Measurements from ENCODE around the gene SYNRG. TPM values are rescaled to one million over a fixed set of nuclear protein-coding genes. Genes with fewer than 3 reads are reported as not detected.
A peak's percentile ranks its signal among the peaks of the same experiment; 100 is the strongest.

Gene SYNRG
- total RNA-seq, 1 donor from 2014 or later: 44.3 TPM

DNA sequence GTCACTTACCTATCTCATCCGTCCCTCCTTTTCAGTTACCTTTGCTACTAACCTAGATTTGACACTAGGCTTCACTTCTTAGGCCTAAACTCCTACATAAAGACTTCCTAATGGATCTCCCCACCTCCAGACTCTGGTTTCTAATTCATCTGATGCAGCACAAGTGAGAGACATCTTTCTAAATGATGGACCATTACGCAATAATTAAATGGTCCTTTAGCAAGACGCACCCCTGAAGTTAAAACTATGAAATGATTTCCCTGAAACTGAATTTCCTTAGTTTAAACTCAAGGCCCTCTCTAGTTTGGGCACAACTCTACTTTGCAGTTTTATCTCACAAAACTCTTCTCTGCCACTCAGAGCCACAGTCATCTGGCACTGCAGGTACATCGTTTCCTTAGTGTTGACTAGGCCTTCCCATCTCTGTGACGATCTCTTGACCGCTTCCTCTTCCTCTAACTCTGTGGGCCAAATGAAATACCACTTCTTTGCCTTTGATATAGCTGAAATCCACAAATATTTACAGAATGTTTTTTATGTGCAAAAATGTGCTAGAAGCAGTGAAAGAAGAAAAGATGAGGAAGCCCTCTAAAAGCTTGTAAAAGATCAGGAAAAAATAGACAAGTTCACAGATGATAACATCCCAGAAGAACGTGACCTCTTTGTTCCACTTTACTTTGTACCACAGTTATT lies 3.3 kb downstream of the SYNRG start:
- DNase-seq (ENCODE audit: low read depth): no peak

DNA sequence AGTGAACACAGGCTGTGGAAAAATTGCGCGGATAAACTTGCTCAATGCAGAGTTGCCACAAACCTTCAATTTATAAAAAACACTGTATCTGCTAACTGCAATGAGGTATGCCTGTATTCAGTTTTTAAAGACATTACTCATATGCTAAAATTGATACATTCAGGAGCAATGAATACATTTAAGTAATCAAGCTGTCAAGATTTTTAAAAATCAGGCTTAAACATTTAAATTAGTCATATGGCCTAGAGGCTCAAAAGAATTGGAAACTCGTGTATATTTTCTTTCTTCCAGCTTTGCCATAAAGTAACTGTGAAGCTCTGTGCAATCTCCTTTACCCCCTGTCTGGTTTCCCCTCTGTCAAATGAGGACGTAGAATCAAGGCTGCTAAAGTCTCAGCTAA lies 4.1 kb downstream of the SYNRG start:
- DNase-seq (ENCODE audit: low read depth): no peak

DNA sequence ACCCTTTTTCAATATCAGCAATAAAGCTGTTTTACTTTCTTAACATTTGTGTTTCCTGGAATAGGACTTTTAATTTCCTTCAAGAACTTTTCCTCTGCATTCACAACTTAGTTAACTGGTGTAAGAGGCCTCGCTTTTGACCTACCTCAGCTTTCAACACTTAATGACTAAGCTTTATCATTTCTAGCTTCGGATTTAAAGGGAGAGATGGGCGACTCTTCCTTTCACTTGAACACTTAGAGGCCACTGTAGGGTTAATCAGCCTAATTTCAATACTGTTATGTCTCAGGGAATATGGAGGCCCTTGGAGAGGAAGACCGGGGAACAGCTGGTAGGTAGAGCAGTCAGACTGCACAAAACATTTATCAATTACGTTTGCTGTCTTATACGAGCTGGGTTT lies 4.7 kb downstream of the SYNRG start:
- no peak for DNase-seq (ENCODE audit: low read depth)

DNA sequence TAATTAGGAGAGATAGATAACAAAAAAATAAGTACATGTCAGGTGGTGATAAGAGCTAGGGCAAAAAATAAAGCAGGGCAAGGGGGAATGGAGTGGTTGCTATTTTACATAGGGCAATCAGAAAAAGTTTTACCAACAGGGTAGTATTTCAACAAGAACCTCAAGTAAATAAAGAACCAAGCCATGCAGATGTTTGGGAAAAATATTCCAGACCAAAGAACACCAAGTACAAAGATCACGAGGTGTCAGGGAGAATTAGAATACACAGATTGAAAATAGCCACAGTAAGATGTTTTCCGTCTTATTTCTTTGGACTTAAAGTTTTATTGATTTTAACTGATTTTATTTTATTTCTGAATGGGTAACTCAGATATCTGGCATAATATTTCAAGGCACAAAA lies 11.1 kb downstream of the SYNRG start:
- DNase-seq (ENCODE audit: low read depth): no peak

DNA sequence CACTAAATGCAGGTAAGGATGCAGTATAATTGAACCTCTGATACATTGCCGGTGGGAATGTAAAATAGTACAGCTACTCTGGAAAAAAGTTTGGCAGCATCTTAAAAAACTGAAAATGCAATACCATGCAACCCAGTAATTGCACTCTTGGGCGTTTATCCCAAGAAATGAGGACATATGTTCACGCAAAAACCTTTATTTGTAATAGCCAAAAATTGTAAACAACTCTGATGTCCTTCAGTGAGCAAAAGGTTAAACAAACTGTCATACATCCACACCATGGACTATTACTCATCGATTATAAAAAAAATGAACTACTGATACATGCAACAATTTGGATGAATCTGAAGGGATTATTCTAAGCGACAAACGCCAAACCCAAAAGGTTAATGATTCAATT lies 16.9 kb downstream of the SYNRG start:
- DNase-seq (ENCODE audit: low read depth): no peak

DNA sequence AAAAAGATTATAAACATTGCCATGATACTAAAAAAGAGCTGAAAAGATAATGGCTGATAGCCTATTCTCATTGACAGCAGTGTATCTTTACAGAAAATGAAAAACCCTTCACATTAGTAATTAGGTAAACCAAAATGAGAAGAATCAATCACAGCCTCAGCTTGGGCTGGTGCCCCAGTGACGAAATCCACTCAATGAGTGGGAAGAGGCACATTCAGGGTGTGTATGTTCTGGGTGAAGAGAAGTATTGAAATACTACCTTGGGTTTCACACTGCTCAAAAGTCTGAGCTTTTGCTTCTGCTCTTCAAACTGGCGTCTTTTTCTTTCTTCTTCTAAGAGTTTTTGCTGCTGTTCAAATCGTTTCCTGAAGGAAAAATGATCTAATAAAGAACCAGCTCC lies 24.2 kb downstream of the SYNRG start:
- no peak for DNase-seq (ENCODE audit: low read depth)

DNA sequence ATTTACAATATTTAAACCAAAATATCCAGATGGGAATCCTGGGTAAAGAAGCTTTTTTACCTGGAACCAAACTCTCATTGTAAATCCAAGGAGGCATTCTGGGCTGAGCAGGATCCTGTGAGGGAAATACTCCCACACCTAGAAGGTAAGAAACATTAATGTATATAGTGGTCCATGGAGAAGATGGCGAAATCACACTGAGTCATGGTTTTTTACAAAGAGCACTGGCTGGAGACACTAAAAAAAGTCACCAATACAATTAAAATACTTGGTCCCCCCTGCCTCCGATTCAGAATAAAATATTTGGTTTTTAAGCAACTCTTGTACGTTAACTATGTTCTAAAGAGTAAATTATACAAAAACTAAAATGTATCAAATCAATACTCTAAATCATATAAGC lies 32.9 kb downstream of the SYNRG start:
- no peak for DNase-seq (ENCODE audit: low read depth)

DNA sequence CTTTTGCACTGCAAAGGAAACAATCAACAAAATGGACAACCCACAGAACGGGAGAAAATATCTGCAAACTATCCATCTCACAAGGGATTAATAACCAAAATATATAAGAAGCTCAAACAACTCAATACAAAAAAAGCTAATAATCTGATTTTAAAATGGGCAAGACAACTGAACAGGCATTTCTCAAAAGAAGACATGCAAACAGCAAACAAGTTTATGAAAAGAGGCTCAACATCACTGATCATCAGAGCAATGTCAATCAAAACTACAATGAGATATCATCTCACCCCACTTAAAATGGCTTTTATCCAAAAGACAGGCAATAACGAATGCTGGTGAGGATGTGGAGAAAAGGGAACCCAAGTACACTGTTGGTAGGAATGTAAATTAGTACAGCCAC lies 34.8 kb downstream of the SYNRG start:
- DNase-seq (ENCODE audit: low read depth): no peak

DNA sequence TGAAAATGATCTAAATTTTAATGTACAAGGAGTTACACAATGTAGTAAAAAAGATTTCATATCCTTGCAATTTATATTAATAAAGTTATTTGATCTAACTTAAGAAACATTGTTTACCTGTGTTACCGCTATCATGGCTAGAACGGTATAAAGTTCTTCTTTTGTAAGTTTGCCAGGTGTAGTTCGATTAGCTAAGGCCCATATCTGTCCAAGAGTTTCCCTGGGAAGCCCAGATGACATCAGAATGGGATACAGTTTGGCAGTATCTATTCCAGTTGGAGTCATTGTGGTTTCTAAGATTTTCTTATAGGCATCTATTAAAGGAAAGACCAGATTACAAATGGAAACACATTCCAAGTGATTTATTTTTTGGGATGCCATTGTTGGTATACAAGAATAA lies 37.5 kb downstream of the SYNRG start:
- DNase-seq (ENCODE audit: low read depth): no peak

DNA sequence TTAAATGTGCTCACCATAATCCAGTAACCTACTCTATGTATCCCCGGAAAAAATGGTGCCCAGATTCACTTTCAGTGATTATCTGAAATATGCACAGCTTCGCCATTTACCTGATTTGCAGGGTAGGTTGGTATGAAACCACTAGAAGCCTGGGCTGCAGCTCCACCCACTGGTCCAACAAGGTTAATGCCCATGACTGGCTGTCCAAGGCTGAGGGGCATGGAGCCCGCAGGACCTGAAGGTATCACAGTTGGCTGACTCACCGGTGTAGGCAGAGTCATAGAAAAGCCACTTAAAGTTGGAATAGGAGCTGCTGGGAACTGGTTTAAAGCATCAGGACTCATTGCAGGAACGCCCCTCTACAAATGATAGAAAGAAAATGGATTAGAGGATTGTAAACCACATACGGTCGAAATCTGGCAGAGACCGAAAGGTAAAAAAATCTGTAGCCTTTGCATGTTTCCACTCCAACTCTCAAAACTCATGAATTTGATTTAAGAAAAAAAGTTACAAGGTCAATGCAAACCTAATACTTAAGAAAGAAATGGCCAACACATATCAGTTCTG lies 38.6 kb downstream of the SYNRG start:
- peak; percentile 80 for DNase-seq (ENCODE audit: low read depth)

DNA sequence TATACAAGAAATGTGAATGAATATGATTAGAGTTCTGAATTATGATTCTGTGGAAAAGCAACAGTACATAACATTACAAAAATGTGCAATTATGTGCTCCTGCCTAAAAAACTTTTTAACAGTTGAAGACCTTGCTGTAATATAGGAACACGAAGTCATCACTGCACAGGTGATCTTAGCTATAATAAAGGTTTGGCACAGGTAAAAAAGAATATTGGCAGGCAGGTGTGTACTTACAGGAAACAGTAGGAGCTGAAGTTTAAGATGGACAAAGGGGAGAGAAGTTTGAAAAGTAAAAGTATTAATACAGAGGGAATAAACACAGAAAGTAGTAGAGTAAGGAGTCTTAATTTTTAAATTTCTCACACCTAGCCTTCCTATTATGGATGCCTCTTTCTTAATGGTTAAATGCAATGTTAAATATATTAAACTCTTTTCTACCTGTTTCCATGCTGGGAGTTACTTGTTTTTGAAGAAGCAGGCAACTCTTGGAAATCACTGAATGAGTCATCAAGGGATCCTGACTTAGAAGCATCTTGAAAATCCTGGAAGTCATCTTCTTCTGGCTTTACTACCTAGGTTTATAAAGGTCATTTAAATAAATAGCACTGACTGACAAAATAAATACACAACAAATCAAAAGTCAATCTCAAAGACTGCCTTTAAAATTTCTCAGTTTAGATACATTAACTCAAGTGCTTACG lies 40.7 kb downstream of the SYNRG start:
- peak; percentile 10 for DNase-seq (ENCODE audit: low read depth)

DNA sequence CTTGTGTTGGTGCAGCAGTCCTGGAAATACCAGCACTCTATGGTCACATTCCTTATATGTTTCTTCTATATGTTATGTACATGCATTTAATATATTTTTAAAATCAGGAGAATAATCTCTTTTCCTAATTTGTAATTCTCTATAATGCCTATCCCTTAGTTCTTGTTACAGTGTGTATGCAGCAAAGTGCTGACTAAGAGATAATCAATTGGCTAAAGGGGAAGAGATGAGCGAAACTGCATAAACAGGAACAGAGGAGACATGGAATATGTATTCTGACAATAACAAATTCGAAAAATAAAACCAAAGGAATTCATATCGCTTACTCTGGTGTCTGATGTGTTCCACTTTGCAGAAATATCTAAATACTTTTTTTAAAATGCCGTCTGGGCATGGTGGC lies 41.7 kb downstream of the SYNRG start:
- no peak for DNase-seq (ENCODE audit: low read depth)

DNA sequence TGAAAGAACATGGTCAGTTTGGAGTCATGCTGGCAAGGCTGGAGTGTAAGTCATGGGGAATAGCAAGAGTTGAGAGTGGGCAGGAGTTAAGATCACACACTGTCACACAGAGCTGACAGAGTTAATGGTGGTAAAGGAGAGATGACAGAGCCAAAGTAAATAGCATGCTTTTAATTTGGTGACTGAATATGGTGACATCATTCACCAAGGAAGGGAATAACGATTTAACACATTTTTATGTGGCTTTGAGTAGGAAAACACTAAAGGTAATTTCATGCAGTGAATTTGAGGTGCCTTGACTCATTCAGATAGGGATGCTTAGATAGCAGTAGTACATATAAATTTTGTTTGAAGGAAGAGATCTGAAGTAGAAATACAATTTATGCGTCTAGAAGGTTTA lies 42.1 kb downstream of the SYNRG start:
- no peak for DNase-seq (ENCODE audit: low read depth)

DNA sequence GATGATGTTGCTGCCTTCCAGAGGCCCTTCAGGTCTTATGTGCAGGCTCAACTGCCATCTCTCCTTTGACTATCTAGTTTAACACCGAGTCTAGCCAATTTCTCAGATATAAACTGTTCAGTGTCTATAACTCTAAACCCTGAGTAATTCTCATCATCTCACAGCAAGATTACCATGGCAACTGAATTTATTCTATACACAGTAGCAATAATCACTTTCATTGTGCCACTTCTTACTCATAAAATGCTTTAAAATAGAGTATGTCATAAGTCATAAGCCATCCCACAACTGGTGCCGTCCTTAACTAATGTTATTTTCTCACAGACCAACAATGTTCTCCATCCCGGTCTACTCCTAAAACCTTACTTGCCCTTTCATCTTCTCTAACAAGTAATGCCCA lies 45.0 kb downstream of the SYNRG start:
- DNase-seq (ENCODE audit: low read depth): no peak

DNA sequence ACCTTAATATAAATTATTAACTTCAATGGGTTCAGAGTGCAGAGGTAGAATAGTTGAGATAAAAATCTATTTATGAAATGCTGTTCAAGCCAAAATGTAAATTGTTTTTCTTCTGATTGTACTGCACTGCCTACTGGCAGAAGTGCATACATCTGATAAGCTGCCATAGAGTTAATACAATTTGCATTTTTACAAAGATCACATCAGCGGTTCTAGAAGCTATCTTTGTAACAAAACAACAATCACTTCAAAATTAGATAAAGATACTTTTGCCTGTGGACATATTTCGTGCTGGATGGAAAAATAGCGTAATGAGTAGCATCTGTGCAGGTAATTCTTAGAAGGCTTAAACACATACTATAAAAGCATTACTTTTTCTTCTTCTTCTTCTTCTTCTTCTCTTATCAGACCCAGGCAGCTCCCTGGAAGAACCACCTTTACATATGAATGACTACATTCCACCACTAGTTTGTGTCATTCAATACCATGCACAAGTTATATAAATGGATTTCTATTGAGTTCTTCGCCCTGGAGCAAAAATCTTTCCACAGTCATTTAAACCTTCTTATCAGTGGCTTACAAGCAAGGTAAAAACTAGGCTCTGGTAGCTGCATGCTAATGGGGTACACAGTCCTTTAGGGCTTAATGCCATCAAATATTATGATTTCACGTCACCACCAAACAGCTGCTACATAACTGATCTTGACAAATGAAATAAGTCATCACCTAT lies 47.0 kb downstream of the SYNRG start:
- no peak for DNase-seq (ENCODE audit: low read depth)

DNA sequence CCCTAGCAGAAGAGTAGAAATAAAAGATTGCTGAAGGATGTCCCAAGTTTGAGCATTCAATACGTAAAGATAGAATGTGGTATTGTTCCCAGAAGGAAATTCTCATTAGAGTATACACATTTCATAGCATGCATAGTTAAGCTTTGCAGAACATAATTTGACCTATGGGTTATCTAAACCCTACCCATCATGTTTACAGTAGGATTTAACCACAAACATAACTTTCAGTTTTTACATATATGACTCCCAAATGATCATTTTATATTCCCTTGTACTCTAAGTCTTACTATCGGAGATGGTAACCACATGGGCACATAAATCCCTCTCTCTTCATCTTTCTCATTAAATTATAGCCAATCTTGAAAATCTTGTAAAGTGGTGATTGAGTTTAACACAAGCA lies 50.9 kb downstream of the SYNRG start:
- DNase-seq (ENCODE audit: low read depth): no peak

DNA sequence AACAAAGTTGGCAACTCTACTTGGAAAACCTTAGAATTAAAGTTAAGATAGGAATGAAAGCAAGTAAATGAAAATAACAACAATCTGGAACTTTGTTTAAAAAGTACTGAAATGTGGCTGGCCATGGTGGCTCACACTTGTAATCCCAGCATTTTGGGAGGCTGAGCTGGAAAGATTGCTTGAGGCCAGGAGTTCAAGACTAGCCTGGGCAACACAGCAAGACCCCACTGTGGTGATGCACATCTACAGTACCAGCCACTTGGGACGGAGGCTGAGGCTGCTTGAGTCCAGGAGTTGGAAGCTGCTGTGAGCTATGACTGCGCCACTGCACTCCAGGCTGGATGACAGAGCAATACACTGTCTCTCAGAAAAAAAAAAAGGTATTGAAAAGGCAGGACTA lies 51.7 kb downstream of the SYNRG start:
- DNase-seq (ENCODE audit: low read depth): no peak

DNA sequence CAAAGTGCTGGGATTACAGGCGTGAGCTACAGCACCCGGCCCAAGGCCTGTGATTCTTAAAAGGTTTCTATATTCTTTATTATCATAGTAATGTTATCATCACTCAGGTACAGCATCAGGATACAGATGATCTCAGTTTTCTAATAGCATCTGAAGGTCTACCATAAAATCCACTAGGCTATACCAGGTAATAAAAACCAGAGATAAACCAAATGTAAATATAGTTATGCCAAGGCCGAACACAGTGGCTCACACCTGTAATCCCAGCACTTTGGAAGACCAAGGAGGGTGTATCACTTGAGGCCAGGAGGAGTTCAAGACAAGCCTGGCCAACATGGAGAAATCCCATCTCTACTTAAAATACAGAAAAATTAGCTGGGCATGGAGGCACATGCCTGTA lies 53.8 kb downstream of the SYNRG start:
- no peak for DNase-seq (ENCODE audit: low read depth)

DNA sequence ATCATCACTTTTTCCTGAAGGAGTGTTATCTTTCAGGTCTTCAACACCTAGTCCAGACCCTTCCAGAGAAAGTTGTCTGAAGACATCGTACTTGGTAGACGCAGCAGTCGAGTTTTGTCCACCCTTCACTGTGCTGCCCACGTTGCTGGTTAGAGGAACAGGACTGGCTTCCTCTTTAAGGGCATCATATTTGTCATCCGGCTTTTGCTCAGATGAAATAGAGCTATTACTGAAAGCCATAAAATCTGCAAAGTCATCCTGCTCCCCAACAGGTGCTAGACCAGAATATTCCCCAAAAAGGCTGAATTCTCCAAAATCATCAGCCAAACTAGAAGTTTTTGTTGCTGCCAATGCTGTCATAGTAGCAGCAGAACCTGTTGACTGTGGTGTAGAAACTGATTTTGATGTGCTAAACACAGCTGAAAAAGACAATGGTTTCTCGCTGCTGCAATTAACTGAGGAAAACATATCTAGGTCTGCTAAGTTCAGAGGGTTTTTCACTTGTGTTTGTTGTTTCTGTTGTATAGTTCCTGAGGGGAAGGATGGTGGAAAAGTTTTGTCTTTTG lies 55.7 kb downstream of the SYNRG start:
- no peak for DNase-seq (ENCODE audit: low read depth)

DNA sequence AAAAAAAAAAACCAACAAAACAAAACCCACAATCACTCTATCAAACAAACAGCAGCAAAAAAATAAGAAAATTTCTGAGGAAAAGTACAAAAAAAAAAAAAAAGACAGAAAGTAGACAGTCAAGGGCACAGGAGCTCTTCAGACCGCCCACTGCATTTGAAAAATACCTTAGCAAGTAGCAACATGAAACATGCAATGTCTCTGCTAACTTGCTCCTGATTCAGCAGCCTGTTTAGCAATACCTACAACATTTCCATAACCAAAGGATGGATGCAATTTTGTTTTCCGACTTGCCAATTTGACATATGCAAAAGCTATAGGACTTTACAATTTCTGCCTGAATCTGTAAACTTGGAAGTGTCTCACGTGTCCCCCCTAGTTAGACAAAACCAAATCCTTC lies 57.4 kb downstream of the SYNRG start:
- DNase-seq (ENCODE audit: low read depth): no peak

DNA sequence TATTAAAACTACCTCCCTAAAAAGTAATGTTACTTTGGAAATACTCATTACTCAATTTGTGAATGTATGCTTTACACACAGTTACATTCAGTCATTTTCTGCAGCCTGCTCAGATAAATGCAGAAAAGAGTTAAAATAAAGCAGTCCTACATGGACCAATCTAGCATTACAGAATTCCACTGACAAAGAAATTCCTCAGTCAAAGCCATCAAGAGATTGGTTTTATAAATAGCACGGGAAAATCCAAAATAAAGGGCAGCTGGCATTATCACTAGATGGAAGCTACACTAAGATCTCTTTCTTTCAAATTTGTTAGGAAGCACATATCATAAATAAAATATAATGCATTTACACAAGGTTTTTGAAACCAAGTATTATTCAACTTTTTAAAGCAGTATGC lies 61.2 kb downstream of the SYNRG start:
- DNase-seq (ENCODE audit: low read depth): no peak

DNA sequence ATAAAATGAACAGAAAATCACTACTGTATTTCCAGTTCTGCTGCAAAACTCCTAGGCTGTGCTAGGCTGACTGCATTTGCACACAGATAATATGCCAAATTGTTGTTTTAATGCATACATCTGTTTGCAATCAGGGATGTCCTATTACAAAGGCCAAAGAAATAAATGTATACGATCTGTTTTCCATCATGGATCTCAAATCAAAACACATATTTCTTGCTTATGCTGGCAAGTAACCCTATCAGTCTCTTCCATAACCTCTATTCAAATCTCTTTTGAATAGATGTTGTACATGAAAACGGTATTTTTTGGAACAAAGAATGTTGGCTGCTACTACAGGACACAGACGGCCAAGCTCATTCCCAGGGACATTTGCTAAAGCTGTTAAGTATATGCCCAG lies 62.9 kb downstream of the SYNRG start:
- DNase-seq (ENCODE audit: low read depth): no peak

DNA sequence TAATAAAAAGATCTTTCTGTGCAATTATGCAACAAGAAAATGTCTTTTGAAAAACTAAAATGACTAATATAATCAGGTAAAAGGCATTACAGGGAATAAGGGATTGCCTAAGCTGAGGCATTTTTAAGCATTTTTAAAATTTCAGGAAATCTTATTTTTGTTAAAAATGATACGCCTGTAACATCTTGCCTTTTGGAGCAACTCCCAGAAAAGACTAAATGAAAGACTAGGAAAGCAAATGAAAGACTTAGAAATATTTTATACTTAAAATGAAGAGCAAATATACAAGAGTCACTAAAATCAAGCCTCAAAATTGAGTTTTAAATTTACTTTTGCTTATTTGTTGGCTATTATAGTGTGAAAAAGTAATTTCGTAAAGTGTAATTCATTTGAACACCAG lies 63.7 kb downstream of the SYNRG start:
- DNase-seq (ENCODE audit: low read depth): no peak

Measured in renal cortical epithelial cell (primary cell).